Spleen (tissue), 7 donors: ENCODE data around the gene TRPC1.
"Not testable (repeated sequence)": the region's sequence is repeated elsewhere in the genome, so short reads cannot be mapped to it uniquely, and the experiment has no call there.

Experiments
- POLR2A ChIP-seq, 3 donors: fragments of 450-650 bp; IDR thresholded peaks; one replicate each; pipeline ENCODE4 v1.5.1; 2017; ENCODE audit warnings: antibody characterized with exemption in 3 of 3, mild to moderate bottlenecking in 1 of 3
- POLR2AphosphoS5 ChIP-seq, 3 donors: sonication (generic); formaldehyde crosslinking; IDR thresholded peaks; one replicate each; pipeline ENCODE4 v1.5.1; 2017; ENCODE audit warnings: antibody characterized with exemption in 3 of 3
- TF ChIP-seq, protein P1 (sequence below), 11 experiments: fragments of 200-600 bp in 7 of 11; fragments of 450-650 bp in 4 of 11; sonication (generic) in 4 of 11; IDR thresholded peaks in 8 of 11; conservative IDR thresholded peaks in 3 of 11; 1 replicate in 7 of 11; 2 replicates in 4 of 11; pipeline versions ENCODE4 v1.4.0 to v1.8.0; 2016 to 2021; ENCODE audit warnings: antibody characterized with exemption in 11 of 11, inconsistent platforms in 4 of 11, mild to moderate bottlenecking in 1 of 11
- donor health status: DM: no; HTN: no; CAD: no; lungs with moderate emphysema.
- donor health status: DM: no; HTN: no; CAD: no.
- donor health status: DM: no; HTN: no; CAD: no.

DNA sequence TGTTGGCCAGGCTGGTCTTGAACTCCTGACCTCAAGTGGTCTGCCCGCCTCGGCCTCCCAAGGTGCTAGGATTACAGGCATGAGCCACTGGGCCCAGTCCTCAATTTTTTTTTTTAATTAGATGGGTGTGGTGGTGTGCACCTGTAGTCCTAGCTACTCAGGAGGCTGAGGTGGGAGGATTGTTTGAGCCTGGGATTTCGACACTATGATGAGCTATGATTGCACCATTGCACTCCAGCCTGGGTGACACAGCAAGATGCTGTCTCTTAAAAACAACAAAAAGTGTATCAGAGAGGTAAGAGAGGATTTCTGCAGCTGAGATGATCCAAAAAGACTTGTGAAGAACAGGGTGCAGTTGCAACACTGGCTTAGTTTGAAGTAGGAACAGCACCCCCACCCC, 9.0 kb upstream of the TRPC1 start:
- TF ChIP-seq, protein P1, sequence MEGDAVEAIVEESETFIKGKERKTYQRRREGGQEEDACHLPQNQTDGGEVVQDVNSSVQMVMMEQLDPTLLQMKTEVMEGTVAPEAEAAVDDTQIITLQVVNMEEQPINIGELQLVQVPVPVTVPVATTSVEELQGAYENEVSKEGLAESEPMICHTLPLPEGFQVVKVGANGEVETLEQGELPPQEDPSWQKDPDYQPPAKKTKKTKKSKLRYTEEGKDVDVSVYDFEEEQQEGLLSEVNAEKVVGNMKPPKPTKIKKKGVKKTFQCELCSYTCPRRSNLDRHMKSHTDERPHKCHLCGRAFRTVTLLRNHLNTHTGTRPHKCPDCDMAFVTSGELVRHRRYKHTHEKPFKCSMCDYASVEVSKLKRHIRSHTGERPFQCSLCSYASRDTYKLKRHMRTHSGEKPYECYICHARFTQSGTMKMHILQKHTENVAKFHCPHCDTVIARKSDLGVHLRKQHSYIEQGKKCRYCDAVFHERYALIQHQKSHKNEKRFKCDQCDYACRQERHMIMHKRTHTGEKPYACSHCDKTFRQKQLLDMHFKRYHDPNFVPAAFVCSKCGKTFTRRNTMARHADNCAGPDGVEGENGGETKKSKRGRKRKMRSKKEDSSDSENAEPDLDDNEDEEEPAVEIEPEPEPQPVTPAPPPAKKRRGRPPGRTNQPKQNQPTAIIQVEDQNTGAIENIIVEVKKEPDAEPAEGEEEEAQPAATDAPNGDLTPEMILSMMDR (IDR thresholded peaks at IDR 0.05 in 8 of 11, conservative IDR thresholded peaks at IDR 0.05 in 3 of 11), result not testable (repeated sequence)
- TF ChIP-seq POLR2AphosphoS5, POLR2A (IDR thresholded peaks at IDR 0.05): not testable (repeated sequence)
